ENCODE results near the gene ARHGEF26.

The ARHGEF26 gene

GRCh38 chr3:154214306-154214705 lies 93.1 kb downstream of the ARHGEF26 start:
- no peak for DNase-seq

- no peak for DNase-seq
These were observed 96.5 kb downstream of the ARHGEF26 start for GRCh38 chr3:154217671-154218070.

GRCh38 chr3:154218728-154219127 lies 97.5 kb downstream of the ARHGEF26 start:
- no peak for DNase-seq

- DNase-seq: no peak
These were observed 99.3 kb downstream of the ARHGEF26 start for GRCh38 chr3:154220462-154220861.

GRCh38 chr3:154223519-154223918 lies 102.3 kb downstream of the ARHGEF26 start:
- no peak for DNase-seq

GRCh38 chr3:154224366-154224765 lies 103.2 kb downstream of the ARHGEF26 start:
- no peak for DNase-seq

- no peak for DNase-seq
These were observed 103.7 kb downstream of the ARHGEF26 start for GRCh38 chr3:154224866-154225265.

GRCh38 chr3:154225536-154225935 lies 104.3 kb downstream of the ARHGEF26 start:
- DNase-seq: no peak

- no peak for DNase-seq
These were observed 106.3 kb downstream of the ARHGEF26 start for GRCh38 chr3:154227531-154227930.

GRCh38 chr3:154228561-154229216 lies 107.5 kb downstream of the ARHGEF26 start:
- DNase-seq: no peak

GRCh38 chr3:154229217-154229590 lies 108.0 kb downstream of the ARHGEF26 start:
- no peak for DNase-seq

GRCh38 chr3:154235330-154235729 lies 114.1 kb downstream of the ARHGEF26 start:
- no peak for DNase-seq

GRCh38 chr3:154236331-154236730 lies 115.1 kb downstream of the ARHGEF26 start:
- no peak for DNase-seq

- DNase-seq: no peak
These were observed 119.0 kb downstream of the ARHGEF26 start for GRCh38 chr3:154240235-154240634.

GRCh38 chr3:154241496-154241895 lies 120.3 kb downstream of the ARHGEF26 start:
- no peak for DNase-seq

GRCh38 chr3:154242766-154243165 lies 121.6 kb downstream of the ARHGEF26 start:
- no peak for DNase-seq

- no peak for DNase-seq
These were observed 122.2 kb downstream of the ARHGEF26 start for GRCh38 chr3:154243353-154243752.

GRCh38 chr3:154244644-154245043 lies 123.5 kb downstream of the ARHGEF26 start:
- DNase-seq: no peak

GRCh38 chr3:154247806-154248415 lies 126.7 kb downstream of the ARHGEF26 start:
- no peak for DNase-seq

- no peak for DNase-seq
These were observed 129.1 kb downstream of the ARHGEF26 start for GRCh38 chr3:154250291-154250690.

- no peak for DNase-seq
These were observed 130.4 kb downstream of the ARHGEF26 start for GRCh38 chr3:154251610-154252009.

GRCh38 chr3:154252759-154253638 lies 131.8 kb downstream of the ARHGEF26 start:
- peak; percentile 77 for DNase-seq

GRCh38 chr3:154254527-154254926 lies 133.3 kb downstream of the ARHGEF26 start:
- DNase-seq: no peak

- no peak for DNase-seq
These were observed 152.2 kb downstream of the ARHGEF26 start for GRCh38 chr3:154273381-154273780.

Data from CD4-positive, alpha-beta T cell treated with Interleukin-17A for 4 hours (primary cell).